Measurements from ENCODE around the gene INPP5A.
"Not testable (repeated sequence)": the region's sequence is repeated elsewhere in the genome, so short reads cannot be mapped to it uniquely, and the experiment has no call there.

The INPP5A gene

DNA sequence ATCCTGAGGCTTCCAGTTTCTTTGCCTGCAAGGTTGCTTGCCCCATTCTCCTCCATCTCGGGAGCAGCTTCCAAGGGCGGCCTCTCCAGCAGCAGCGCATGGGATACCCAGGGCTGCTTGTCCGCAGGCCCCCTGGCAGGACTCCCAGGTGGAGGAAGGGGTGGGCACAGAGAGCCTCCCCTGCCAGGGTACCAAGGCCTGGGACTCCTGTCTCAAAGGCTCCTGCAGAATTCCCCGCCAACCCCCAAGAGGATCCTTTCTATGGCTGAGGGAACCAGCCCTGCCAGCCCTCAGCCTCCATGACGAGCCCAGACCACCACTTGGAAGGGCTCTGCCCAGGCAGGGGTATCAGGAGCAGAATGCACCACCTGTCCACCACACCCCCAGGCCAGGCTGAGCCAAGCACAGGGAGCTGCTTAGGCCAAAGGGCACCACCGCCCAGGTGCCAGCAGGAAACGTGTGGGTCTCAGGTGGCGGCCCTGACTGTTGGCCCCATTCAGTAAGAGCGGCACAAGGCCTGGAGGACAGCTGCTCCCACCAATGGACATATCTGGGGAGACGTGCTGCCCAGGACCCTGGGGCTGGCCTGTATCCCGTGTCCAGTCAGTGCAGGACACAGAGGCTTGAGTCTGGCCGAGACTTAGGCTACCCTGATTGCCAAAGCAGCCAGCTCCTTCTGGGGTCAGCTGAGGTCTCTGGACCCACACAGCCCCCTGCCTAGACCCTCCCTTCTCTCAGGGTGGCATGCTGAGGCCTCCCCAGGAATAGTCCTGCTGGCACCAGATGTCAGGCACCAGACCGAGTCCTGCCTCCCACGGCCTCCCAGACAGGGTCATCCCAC, 33.8 kb upstream of the INPP5A start:
- DNase-seq (ENCODE audit: low read depth, low spot score): no peak
- no peak overlapping the region for H3K27ac ChIP-seq

DNA sequence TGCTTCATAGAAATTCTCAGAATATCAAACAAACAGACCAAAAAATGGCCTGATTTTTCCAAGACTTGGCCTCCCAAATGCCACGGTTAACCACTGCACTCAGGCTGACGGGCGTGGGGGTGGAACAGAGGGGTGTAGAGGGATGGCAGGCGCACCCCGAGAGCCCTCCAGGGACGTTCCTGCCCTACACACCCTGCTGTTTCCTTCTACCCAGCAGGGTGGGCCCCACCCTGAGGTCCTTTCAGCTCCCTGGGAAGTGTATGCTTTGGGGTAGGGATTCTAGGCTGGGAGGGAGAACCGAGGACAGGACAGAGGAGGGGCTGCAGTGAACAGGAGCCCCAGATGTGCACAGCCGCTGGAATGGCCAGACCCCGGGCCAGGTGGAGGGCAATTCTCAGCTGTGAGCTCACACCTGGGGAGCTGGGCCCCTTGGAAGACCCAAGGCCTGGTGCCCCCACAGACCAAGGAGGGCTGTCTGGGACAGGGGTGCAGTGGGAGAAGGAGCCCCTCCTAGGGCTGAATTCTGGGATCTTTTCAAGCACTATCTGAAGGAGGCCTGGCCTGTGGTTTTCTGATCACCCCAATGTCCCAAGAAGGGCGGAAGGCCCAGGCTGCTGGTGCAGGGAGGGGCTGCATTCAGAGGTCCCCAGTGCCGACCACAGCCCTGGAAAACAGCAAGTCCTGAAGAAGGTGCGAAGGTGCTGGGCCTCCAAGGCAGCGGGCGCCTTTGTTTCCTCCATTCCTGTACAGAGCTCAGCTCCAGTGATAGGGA, 32.9 kb upstream of the INPP5A start:
- H3K27ac ChIP-seq: no peak overlapping the region
- no peak for DNase-seq (ENCODE audit: low read depth, low spot score)

DNA sequence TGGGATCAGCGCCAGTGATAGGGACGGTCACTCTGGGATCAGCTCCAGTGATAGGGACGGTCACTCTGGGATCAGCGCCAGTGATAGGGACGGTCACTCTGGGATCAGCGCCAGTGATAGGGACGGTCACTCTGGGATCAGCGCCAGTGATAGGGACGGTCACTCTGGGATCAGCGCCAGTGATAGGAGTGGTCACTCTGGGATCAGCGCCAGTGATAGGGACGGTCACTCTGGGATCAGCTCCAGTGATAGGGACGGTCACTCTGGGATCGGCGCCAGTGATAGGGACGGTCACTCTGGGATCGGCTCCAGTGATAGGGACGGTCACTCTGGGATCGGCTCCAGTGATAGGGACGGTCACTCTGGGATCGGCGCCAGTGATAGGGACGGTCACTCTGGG, 32.0 kb upstream of the INPP5A start:
- not testable (repeated sequence) for DNase-seq (ENCODE audit: low read depth, low spot score); H3K27ac ChIP-seq

DNA sequence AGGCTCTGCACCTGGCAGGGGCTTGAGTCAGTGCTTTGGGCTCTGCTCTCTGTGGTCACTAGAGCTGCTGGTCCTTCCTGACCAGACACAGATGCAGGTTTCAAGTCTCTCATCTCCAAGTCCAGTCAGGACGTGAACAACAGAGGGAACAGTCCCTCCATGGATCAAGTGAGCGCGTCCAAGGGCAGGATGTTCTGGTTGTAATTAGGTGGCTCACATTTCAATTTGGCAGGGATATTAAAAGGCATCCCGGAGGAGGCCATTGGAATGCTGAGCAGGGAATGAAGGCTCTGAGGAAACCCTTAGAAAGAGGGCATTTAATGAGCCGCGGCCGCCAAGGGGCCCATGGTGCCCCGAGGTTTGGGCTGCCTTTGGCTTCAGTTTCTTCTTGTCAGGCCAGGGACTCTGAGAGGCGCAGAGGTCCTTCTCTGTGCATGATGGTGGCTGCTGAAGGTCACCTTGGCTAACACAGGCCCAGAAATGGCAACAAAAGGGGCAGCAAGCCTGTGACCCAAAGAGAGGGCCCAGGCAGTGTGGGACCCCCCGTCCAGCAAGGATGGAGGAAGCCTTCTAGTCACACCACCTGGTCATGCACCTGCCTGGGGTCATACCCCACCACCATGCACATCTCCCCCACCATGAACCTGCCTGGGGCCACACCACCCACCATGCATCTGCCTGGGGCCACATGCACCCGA, 30.7 kb upstream of the INPP5A start:
- H3K27ac ChIP-seq: no peak overlapping the region
- no peak for DNase-seq (ENCODE audit: low read depth, low spot score)

DNA sequence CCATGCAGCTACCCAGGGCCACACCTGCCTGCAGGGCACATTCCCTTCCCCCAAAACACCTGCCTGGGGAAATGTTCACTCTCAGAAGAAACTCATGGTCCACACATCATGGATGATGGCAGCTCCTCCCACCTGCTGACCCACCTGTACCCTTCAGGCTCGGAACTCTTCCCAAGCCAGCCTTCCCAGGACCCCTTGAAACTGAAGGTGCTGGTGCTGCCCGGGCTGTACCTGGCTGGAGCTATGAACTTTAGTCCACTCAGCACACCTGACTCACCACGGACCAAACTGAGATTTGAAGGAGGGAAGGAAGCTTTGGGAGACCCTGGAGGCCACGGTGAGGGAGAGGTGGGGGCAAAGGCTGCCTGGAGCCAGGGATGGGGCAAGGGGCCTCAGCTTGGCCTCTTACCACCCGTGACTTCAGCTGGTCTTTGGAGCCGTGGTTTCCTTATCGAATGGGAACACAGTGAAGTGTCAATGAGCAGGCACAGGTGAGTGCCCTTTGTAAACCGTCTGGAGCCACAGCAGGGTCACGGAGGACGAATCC, 30.1 kb upstream of the INPP5A start:
- no peak overlapping the region for H3K27ac ChIP-seq
- DNase-seq (ENCODE audit: low read depth, low spot score): no peak

DNA sequence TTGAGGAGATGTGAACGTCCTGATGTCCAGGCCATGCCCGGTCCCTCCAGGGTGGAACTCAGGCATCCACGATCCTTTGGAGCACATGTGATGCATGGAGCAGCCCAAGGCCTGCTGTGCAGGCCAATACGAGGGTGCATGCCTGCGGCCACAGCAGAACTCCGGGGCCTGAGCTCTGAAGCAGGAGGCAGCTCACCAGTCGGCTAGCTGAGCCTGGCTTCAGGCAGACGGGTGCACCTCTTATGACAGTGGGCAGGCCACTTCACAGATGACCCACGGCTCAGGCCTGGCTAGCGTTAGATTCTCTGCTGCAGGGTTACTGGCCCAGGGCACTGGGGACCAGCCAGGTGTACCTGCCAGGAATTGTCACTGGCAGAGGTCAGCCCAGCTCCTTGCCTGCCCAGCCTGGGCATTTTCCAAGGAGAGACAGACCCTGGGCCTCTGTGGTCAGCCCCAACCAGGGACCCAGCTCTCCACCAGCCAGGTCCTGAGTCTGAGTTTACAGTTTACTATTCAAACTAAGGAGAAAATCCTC, 29.6 kb upstream of the INPP5A start:
- H3K27ac ChIP-seq: no peak overlapping the region
- no peak for DNase-seq (ENCODE audit: low read depth, low spot score)

DNA sequence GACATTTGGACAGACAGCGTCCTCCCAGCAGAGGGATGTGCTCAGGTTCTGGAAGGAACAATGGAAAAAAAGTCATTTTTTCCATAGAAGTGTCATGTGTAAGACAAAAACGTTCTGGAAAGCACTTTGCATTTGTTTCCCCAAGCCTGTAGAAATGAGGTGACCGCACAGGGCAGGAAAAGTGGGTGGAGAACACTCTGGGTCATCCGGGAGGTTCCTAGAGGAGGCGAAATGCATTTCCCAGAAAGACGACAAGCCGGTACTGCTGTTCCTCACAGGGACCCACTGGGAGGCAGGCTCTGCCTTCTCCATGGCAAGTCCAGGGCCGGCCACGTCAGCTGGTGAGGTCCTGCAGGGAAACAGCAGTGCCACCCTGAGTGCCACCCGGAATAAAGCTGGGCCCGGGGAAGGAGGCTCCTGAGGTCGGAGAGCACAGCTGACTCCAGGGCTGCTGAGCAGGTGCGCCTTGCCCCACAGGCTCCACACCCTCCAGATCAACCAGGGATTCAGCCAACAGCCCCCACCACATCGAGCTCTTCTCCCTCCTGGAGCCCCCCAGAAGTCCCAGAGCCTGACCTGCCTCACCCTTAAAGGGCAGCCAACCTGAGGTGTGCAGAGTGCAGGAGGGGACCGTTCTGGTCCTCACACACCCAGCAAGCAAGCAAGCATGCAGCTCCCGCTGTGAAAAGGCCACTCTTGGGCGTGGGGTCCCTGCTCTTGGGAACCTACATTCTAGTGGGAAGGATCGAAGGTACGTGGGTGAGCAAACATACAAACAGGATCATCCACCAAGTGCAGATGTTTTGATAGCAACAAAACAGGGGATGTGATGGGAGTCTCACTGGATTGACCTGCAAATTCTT, 28.8 kb upstream of the INPP5A start:
- DNase-seq (ENCODE audit: low read depth, low spot score): no peak
- H3K27ac ChIP-seq: no peak overlapping the region

DNA sequence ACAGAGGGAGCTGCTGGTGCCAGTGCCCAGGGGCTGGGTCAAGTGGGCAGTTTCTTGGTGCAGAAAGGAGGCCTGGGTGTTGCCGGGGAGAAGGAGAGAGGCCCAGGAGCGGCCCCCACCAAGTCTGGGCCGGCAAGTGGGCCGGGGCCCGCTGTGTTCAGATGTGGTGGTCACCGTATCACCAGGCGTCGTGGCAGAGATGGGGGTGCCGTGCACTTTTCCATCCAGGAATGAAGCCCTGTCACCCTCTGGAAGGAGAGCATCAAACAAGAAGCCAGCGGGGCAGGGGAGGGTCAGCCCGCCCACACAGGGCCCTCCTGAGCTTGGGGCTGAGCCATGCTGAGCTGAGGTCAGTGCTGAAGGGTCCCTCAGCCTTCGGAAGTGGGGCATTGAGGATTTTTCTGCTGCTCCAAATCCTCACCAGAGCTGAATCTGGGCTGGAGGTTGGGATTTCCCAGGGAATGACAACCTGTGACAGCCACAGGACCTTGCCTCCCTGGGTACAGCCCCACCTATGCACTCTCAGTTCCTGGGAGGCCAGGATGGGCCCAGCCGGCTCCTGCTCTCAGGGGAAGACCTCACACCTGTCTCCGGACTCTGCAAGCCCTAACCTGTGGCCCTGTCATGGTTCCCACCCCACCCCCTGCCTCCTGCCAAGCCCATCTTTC, 27.9 kb upstream of the INPP5A start:
- no peak for DNase-seq (ENCODE audit: low read depth, low spot score)
- no peak overlapping the region for H3K27ac ChIP-seq

DNA sequence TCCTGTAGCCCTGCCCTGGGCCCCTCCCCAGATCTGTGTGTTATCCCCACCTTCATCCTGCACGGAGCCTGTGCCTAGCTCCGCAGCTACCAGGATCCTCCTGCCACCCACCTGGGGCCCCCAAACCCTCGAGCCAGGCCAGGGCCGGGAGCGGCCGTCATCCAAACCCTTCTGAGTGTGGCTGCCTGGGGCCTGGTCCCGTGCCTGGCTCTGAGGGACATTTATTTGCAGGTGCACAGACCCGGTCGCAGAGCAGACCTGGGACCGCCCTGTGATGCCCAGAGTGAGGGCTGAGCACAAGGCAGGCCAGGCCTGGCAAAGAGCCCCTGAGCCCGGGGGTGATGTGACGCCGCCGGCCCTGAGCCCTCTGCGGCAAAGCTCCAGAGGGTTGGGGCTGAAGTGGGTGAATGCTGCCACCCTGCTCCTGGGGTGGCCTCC, 27.4 kb upstream of the INPP5A start:
- no peak overlapping the region for H3K27ac ChIP-seq
- no peak for DNase-seq (ENCODE audit: low read depth, low spot score)

DNA sequence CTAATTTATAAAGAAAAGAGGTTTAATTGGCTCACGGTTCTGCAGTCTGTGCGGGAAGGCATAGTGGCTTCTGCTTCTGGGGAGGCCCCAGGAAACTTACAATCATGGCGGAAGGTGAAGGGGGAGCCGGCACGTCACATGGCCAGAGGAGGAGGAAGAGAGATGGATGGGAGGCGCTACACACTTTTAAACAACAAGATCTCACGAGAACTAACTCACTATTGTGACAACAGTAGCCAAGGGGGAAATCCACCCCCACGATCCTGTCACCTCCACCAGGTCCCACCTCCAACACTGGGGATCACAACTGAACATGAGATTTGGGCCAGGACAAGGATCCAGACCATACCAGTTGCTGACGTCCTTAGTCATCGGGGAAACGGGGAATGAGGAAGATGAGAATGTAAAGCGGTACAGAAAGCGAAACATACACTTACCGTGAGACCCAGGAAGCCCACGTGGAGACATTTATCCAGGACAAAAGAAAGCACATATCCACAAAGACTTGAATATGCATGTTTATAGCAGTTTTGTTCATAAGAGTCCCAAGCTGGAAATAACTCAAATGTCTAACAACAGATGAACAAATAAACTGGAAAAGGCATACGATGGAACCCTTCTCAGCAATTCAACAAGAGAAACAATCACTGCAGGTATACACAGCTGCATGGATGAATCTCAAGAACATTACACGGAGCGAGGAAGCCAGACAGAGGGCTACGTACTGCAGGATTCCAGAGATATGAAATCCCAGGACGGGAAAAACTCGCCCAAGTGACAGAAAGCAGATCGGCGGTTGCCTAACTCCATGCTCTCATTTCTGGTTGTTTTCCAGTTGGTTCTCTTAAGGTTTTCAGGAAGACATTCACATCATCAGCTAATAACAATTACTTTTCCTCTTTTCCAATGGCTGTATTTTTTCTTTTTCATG, 26.2 kb upstream of the INPP5A start:
- no peak overlapping the region for H3K27ac ChIP-seq
- DNase-seq (ENCODE audit: low read depth, low spot score): no peak

DNA sequence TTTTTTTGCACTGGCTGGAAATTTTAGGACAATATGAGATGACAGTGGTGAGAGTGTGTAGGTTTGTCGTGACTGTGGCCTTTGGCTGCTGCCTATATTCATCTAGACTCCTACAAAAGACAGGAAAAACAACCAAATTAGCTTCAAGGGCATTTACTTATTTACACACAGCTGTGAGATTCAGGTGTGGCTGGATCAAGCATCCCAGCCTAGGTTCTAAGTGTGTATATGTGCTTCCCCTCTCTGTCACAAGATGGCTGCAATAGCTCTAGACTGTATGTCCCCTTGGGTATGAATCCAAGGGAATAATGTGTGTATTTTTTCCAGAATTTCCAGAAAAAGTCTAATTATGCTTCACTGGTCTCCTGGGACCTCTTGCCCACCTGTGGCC, 25.5 kb upstream of the INPP5A start:
- no peak overlapping the region for H3K27ac ChIP-seq
- DNase-seq (ENCODE audit: low read depth, low spot score): no peak

DNA sequence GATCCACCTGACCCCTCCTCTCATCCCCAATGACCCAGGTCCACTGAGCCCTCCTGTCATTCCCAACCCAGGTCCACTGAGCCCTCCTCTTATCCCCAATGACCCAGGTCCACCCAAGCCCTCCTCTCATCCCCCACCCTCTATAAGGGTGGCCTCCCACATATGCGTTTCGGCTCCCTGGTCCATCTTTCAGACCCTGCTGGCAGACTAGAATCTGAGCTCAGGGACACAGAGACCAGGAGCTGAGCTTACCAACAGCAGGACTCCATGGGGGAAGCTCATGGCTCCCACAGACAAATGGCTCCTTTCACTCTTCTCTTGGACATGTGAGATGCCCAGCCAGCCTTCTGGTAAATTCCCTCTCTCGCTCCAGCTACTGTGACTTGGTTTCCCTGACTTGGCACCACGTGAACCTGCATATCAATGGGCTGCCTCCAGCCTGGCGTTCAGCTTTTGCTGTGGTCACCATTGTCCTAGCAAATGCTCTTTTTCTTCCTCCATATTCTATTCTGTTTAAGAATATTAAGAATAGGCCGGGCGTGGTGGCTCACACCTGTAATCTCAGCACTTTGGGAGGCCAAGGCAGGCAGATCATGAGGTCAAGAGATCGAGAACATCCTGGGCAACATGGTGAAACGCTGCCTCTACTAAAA, 24.8 kb upstream of the INPP5A start:
- H3K27ac ChIP-seq: no peak overlapping the region
- DNase-seq (ENCODE audit: low read depth, low spot score): no peak

DNA sequence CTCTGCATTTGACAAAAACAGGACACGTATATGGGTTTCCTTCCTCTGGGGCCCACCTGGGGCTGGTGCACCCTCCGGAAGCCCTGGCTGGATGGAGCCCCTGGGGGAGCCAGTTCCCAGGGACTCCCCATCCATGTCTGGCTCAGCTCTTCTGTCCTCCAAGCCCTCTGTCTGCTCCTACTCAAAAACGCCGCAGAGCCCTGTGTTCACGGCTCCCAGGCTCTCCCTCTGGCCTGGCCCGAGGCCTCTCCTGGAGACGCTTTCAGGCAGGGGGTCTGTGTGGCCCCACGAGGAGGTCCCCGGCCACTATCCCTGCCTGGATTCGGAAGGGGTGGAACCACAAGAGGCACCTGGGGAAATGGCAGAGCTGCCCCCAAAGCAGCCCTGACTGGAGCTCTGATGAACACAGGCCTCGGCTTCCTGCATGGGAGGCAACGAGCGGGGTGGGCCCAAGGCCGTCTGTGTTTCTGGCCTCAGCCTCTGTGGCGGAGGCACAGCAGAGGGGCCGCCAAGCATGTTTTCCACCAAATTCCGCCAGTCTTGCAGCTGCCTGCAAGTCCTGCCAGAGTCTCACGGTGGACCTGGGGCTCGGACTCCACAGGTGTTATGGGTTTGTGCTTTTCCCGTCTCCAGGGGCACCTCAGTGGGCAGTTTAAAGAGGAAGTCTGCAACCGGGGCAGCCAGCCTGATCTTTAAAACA, 22.6 kb upstream of the INPP5A start:
- DNase-seq (ENCODE audit: low read depth, low spot score): no peak
- no peak overlapping the region for H3K27ac ChIP-seq

DNA sequence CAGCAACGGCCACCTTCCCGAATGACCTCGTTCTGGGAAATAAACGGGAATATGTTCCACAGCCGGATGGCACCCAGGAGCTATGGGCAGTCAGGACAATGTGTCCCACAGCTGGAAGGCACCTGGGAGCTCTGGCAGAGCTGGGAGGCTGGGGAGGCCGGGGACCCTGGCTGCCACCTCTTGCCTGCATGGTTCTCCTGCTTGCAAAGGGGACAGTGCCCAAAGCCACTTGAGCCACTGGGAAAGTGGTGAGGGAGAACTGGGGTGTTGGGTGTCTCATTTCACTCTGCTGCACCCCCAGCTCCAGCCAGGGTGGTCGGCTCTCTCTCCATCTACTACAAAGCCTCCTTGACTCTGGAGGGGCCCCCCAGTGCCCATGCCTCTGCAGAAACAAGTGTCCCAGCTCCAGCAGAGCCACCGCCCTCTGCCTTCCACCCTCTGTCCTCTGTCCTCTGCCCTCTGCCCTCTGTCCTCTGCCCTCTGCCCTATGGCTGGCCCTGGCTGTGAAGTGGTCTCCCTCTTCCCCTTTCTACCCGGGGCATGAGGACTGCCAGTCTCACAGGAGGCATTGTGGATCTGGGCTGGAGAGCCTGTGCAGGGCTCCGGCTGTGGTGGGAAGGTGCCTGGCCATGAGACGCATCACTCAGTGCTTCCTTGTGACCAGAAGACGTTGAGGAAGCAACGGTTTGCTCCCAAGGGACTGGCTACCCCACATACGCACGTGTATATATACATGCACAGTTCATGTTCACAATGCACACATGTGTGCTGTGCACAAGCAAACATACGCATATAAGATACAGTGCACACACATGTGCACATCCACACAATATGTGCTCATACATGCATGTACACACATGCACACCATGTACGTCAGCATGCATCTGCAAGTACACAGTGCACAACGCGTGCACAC, 21.5 kb upstream of the INPP5A start:
- no peak overlapping the region for H3K27ac ChIP-seq

DNA sequence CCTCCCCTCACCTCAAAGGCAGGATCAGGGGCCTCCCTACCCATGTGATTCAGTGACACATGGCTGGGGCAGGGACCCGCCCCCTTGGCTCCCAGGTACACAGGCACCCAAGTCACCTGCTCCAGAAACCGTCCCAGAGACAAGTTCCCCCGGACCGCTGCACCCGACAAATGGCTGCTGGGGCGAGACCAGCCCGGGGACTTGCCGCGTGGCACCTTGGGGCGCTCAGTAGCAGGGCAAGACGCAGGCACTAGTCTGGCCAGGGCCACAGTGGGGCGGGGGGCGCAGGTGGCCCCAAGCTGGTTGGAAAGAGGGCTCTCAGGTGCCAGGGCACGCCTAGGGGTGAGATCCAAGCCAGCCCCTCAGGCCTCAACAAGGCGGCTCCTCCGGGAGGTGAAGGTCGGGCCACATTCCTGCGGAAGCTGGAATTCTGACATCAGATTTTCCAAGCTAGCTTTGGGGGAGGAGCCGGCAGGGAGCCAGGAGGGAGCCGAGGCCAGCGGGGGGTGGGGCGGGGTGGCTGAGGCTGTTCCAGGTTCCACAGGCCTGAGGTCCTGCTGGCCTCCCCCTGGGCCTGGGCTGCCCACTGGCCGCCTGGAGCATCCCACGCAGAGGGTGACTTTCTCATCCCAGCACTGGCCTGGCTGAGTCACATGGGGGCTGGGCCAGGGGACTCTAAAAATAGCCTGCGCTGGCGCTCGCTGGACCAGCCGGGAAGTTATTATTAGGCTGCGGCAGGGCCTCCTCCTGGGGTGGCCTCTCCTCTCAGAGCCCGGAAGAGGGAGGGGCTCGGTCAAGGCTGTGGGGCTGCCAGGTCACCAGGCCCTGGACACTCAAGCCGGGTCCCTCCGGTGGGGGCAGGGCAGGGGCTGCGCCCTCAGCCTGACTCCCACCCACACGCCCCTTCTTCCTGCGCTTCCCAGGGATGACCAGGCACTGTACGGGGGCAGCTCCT, 20.5 kb upstream of the INPP5A start:
- H3K27ac ChIP-seq: no peak overlapping the region
- DNase-seq (ENCODE audit: low read depth, low spot score): no peak

More for the DNA sequence above, 21.5 kb upstream of the INPP5A start:
- DNase-seq (ENCODE audit: low read depth, low spot score): no peak
